ENCODE results near the gene NUB1.

NUB1 gene

DNA sequence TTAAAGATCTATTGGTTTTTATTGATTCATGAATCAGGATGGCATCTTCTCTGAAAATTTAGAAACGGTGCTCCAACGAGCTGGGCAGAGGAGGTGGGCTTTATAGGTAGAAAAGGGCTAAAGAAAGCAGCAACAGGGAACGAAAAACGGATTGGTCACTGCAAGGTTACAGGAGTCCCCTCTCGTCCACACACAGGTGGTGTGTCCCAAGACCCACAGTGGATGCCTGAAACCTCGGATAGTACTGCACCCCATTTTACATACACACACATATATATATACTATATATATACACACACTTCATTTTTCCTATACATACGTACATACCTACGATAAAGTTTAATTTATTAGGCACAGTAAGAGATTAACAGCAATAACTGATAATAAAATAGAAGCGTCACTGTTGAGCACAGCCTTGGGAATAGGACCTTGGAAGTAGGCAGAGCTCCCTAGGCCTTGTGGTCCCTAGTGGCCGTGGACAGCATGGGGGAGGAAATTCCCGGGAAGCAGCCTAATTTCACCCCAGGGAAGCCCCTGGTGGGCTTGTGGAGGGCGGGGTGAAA is 737 bp upstream of the NUB1 start:
- DNase-seq (ENCODE audit: low read depth, low spot score) = no peak
- TF ChIP-seq CTCF (IDR thresholded peaks at IDR 0.05; ENCODE audit: low read depth, low read length) = no peak
- in situ Hi-C loops (cut with HindIII; ENCODE audit: low sequenced_read_pairs) = no loop called here
- H3K4me3 ChIP-seq (ENCODE audit: low read depth, low read length) = peak overlapping the region; percentile 27

DNA sequence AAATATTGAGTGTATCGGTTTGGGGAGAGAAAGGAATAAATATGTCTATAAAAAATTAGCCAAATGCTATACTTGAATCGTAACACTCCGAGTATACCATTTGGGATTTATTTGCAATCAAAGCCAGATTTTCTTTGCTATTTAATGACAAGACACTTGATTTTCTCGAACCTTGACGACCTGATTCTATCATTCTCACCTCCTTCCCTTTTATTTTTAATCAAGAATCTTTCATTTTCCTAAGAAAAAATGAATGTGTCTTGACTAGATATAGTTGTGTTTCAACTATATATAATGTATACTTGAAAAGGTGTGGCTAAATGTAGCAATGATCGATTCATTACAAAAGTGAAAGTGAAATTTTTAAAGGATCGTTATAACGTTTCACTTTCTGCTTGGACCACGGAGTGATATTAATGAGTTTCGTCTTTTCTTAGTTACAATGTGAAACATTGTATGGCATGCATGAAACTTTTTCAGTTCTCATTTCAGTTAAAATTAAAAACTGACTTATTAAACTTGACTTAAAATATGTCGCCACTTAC is 562 bp downstream of the NUB1 start:
- peak; percentile 15 for DNase-seq (ENCODE audit: low read depth, low spot score)
- in situ Hi-C loops (cut with HindIII; ENCODE audit: low sequenced_read_pairs) = no loop called here
- TF ChIP-seq CTCF (IDR thresholded peaks at IDR 0.05; ENCODE audit: low read depth, low read length) = no peak
- peak overlapping the region; percentile 63 for H3K4me3 ChIP-seq (ENCODE audit: low read depth, low read length)

- in situ Hi-C loops (cut with HindIII; ENCODE audit: low sequenced_read_pairs) = no loop called here
- DNase-seq (ENCODE audit: low read depth, low spot score) = no peak
- peak; percentile 1 for TF ChIP-seq CTCF (IDR thresholded peaks at IDR 0.05; ENCODE audit: low read depth, low read length)
- peak overlapping the region; percentile 63 for H3K4me3 ChIP-seq (ENCODE audit: low read depth, low read length)
These were observed 1.2 kb downstream of the NUB1 start for GRCh38 chr7:151342811-151343210.

DNA sequence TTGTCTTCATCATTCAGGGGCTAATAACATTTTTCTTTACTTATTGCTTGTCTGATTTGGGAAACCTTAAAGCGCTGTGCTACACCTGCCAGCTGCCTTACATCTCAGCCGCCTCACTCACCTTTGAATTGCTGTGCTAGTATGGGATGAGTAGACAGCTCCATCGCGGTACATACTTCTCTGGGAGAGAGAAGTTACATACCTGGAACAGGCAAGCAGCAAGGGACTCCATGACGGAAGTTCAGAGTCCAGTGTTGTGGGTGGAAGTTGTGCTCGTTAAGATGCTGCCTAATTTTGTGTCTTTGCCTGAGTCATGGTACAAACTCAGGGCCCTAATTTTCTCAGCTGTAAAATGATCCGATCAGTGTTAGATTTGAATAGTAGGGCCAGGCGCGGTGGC is 1.9 kb downstream of the NUB1 start:
- H3K4me3 ChIP-seq (ENCODE audit: low read depth, low read length) = no peak overlapping the region
- DNase-seq (ENCODE audit: low read depth, low spot score) = no peak
- TF ChIP-seq CTCF (IDR thresholded peaks at IDR 0.05; ENCODE audit: low read depth, low read length) = no peak
- in situ Hi-C loops (cut with HindIII; ENCODE audit: low sequenced_read_pairs) = no loop called here

GRCh38 chr7:151345576-151346469 is 4.2 kb downstream of the NUB1 start:
- DNase-seq (ENCODE audit: low read depth, low spot score) = no peak
- no peak overlapping the region for H3K4me3 ChIP-seq (ENCODE audit: low read depth, low read length)
- no peak for TF ChIP-seq CTCF (IDR thresholded peaks at IDR 0.05; ENCODE audit: low read depth, low read length)
- in situ Hi-C loops (cut with HindIII; ENCODE audit: low sequenced_read_pairs) = no loop called here

GRCh38 chr7:151346470-151346769 is 4.8 kb downstream of the NUB1 start:
- TF ChIP-seq CTCF (IDR thresholded peaks at IDR 0.05; ENCODE audit: low read depth, low read length) = no peak
- no peak overlapping the region for H3K4me3 ChIP-seq (ENCODE audit: low read depth, low read length)
- DNase-seq (ENCODE audit: low read depth, low spot score) = no peak
- in situ Hi-C loops (cut with HindIII; ENCODE audit: low sequenced_read_pairs) = no loop called here

All from astrocyte of the spinal cord (primary cell).